ENCODE measurements around the gene SDK1.

SDK1 gene

DNA sequence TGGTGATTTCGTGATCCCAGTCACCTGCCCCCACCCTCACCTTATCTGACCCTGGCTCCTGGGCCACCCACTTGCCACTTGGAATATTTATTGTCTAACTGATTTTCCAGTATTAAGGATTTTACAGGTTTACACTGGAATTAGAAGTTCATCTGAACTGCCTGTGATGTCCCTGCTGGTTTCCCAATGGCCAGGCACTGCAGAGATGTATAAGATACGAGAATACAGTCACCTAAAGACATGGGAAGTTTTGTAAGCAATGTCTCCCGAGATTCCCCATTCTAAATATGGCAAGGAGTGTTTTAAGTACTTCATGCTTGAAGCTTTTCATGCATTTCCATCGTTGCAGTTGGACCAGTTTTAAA, 592.7 kb downstream of the SDK1 start:
- no peak for DNase-seq

DNA sequence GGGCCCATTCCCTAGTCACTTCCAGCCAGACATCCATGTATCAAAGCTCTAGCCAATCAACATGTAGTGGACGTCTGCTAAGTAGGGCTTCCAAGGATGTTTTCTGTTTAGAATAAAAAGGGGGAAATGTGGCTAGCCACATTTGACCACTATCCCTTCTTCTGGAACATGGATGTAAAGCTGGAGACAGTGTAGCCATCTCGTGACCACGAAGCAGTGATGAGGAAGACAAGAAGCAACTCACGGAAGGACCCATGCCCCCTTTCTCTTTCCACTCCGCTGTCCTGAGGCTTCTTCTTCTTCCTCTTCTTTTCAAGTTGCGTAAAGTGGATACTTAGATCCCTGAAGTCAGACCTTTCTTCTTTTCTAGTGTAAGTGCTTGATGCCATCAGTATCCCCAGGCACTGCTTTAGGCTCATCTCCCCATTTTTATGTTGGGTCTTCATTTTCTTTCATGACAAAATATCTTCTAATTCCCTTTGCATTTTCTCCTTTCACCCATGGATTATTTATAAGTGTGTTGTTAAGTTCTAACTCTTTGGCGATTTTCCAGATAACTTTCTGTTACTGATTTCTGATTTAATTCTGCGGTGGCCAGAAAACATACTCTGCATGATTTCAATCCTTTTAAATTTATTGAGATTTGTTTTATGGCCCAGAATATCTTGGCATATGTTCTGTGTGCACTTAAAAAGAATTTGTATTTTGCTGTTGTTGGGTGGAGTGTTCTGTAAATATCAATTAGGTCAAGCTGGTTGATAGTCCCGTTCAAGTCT, 594.5 kb downstream of the SDK1 start:
- DNase-seq, result no peak

DNA sequence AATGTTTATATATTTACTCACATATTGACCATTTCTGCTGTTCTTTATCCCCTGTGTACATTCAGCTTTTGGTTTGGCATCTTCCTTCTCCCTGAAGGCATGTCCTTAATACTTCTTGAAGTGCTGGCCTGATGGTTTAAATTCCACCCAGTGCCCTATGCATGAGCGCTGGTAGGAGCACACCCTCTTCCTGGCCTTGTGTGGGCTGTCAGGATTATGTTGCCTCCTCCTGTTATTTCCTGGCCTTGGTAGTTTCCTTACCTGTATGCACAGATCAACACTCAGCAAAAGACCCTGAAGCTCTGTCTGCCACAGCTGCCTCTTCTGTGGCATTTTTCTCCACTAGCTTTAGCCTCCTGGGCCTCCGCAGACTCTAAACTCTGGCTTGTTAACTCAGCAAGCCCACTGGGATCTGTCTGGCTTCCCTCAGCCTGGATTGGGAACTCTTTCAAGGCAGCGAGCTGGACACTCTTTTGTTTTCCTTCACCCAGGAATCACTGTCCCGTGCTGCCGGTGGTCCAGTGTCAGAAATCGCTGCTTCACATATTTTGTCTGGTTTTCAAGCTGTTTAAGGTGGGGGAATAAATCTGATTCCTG, 595.2 kb downstream of the SDK1 start:
- no peak for DNase-seq

DNA sequence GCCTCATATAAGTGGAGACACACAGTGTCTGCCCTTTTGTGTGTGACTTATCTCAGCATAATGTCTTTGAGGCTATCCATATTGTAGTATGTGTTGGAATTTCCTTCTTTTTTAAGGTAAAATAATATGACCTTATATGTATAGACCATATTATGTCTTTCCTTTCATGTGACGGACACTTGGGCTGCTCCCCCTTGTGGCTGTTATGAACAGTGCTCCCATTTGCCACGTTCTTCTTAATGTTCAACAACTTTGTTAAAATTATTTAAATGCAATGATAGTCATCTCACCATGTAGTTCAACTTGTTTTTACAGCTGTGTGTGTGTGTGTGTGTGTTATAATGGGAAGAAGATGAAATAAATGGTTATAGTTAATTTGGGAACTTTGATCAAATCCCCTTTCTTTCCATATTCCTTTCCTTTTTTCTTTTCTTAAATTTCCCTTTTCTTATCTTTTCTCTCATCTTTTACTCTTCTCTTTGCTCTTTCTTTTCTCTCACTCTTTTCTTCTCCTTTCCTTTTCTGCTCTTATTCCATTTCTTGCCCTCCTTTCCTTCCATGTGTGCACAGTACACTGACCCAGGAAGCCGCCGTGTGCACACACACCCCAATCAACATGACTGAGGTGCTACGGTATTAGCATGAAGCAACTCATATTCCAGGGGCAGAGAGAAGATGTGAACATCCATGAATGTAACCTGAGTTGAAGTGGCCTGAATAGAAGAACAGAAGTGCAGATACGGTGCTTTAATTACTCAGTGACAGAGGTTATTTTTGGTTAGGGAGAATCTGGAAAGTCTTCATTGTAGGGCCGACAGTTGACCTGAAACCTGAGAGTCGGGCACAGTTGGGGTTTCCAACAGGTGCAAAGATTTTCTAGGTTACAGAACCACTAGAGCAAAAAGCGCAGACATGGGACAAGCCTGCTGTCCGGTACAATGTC, 596.6 kb downstream of the SDK1 start:
- DNase-seq, result peak; percentile 44

DNA sequence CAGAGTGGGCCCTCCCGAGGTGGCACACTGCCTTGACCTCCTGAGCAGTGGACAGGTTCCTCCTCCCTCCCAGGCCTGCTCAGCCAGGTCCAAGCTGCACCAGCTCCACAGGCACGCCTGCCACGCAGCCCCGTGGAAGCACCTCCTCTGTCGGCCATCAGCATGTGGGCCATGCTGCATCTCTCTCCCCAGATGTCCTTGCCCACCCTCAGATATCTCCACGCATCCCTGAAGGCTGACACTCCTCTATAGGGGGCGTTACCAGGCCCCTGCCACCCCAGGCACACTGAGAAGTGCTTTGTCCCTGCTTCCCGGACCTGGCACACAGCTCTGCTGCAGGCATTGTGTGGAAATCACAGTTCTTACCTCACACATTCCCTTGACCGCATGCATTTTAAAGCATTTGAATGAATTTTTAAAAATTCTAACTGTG, 598.5 kb downstream of the SDK1 start:
- DNase-seq, result no peak

DNA sequence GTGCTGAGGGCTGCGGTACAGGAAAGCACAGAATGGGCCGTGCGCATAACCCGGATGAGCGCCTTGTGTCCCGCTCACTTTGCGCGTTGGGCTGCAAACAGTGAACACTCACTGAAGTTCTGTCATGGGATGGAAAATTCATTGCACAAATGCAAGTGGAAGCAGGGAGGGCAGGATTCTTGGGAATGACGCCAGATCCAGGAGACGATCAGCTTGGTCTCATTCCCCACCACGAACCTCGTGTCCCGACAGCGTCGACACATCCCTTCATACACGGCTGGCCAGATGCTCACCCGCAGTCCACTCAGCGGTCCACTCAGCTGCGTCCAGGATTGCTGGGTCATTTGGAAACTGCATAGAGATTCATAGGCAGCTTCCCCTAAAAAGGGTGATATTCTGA, 607.1 kb downstream of the SDK1 start:
- no peak for DNase-seq

DNA sequence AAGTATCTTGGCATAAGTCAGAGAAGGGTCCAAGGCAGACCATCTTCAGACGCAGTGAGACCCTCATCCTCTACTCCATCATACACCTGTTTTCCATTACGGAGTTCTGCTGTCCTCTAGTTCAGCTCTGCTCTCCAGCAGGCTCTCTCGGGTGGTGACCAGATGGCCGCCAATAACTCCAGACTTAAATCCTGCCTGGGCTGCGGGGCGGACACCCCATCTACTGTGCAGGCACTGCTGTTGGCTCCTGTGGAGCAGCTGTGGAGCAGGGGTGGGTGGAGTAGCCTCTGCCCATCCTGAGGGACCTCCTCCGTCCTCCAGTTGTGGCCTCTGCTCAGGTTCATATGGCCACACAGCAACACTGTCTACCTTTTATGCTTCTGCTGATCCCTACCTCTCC, 608.1 kb downstream of the SDK1 start:
- no peak for DNase-seq

DNA sequence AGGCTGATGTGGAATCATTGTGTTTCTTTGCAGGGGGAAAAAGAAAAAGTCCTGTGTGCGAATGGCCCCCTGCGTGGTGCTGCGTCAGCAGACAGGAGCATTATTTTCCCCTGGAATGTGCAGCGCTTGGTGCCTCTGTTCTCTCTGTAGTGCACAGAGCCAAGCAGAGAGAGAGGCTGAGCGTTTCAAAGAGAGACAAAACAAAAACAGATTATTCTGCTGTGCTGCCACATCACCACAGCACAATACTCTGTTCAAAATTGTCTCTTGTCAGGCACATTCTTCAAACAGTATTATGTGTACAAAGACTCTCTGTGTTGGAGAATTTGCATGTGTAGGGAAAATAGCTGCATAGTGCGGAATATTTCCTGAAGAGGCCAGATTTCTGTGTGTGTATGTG, 609.0 kb downstream of the SDK1 start:
- no peak for DNase-seq

DNA sequence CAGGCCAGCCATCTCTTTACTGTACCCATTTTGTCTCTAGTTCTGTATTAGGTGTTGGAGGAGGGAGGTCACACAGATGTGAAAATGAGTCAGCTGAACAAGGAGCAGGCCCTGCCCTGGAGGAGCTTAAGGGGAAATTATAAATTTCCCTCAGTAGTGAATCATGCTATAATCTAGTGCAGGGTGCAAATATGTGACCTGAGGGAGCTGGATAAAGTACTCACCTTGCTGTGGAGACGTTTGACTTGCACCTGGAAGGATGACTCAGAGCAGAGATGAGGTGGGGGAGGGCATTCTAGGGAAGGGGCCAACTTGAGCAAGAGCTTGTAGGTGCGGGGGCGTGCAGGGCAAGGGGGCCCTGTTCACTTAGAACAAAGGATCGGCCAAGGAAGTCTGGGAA, 610.6 kb downstream of the SDK1 start:
- no peak for DNase-seq

DNA sequence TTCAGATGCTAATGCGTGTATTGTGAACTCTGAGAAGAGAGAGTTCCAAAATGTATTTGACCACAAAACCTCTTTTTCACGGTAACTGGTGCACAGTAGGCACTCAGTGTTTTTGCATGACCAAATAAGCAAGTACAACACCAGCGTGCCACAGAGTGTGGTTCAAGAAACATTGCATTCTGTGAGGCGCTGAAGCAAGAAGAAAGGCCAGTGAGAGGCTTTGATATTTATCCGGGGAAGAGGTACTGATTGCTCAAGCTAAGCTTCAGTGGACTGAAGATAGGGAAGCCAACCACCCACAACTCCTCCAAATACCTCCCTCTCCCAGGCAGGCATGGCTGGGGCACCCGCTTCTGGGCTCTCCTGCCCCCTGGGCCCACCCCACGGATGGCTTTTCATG, 611.2 kb downstream of the SDK1 start:
- DNase-seq, result no peak

DNA sequence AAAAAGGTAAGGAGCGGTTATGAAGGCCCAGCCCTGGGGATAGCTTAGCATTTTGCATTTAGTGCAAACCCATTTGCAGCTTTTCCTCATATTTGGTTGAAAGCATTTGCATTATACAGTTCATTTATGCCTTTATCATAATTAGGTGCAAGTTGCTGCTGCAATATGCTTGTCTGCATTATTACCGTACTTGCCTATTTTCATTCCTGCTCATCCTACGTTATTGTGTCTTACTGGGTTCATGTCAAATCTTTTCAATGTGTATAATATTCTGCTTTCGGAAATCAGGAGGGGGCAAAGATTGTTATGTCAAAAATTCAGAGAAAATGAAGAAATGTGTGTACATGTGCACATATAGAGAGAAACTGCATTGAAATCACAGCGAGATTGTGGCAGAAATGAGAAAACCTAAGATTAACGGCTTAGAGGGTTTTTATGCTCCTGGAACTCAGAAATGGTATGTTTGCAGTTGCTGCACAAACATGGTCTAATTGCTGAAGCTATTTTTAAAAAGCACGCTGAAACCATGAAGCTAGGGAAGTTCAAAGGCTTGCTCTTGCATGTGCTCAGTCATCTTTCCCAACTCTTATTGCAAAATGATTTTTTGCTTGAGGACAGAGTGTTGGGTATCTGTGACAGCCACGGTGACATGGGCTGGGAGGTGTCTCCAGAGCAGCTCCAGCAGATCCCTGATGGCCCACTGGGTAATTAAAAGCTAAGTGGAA, 613.2 kb downstream of the SDK1 start:
- no peak for DNase-seq

DNA sequence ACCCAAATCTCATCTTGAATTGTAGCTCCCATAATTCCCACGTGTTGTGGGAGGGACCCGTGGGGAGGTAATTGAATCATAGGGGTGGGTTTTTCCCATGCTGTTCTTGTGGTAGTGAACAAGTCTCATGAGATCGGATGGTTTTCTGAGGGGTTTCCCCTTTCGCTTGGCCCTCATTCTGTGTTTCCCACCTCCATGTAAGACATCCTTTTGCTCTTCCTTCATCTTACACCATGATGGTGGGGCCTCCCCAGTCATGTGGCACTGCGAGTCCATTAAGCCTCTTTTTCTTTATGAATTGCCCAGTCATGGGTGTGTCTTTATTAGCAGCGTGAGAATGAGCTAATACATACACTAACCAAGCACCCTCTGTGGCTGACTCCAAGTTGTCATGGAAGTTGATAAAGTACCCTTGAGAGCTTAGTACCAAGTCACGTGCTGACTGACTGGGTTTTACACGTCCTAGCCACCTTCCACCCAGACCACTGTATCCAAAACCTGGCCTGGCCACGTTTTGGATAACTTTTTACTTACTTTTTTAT, 614.4 kb downstream of the SDK1 start:
- no peak for DNase-seq

DNA sequence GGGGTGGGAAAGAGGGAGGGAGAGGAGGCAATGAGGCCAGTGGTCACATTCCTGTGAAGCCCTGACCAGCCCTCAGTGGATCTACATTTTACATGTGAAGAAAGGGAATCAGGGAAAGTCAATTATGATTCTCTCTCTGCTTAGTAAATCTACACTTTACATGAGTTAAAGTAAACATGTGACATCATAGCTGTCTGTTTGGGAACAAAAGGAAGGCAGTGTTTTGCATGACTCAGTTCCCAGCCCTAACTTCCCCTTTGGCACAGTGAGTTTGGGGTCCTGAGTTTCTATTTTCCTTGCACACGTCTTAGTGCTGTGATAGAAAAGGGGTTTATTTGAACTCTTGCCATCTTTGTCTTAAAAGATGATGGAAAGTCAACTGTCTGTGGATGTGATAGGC, 615.1 kb downstream of the SDK1 start:
- DNase-seq, result no peak

DNA sequence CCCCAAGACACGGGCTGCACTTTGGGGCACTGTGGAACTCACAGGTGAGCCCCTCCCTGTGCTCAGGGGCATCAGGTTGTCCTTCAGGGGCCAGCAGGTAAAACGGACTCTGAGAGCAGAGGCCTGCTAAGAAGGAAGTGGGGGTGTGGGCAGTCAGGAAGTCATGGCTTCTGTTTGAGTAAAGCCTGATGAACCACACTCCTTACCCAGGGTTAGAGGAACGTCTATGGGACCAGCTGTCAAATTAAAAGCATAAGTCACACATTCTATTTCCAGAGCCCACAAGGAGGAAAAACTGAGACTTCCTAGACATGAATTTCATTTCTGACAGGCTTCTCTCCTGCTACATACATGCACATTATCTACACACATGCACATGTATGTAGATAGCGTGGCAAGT, 616.4 kb downstream of the SDK1 start:
- DNase-seq, result no peak

DNA sequence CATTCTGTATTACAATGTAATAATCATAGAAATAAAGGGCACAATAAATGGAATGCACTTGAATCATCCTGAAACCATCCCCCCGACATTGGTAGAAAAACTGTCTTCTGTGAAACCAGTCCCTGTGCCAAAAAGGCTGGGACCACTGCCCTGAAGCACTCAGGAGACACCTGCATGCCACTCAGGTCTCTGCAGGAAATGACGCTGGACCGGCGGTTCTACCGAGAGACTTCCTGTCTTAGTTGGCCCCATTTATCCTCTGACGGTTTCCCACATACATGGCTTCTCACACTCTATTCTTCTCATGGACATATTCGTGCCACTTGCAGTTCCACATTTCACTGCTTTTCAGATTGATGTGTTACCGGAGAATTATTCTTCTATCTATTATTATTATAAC, 617.5 kb downstream of the SDK1 start:
- no peak for DNase-seq

DNA sequence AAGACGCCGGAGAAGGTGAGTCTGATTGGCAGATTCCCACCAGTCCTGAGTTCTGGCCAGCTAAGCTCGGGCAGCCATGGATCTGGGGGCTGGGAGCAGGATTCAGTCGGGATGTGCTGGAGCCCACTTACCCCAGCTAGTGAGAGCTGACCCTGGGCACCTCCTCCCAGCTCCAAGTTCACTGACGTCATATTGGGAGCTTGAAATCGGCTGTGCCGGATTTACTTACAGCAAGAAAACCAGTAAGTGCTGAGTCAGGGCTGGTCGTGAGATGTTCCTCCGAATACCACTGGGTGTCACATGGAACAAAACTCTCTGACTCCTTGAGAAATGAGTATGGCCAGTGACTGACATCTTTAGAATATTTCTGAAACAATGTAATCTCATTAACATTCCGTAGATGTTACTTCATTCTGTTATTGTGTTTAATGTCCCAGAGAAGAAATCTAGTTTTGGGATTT, 621.2 kb downstream of the SDK1 start:
- DNase-seq, result no peak

DNA sequence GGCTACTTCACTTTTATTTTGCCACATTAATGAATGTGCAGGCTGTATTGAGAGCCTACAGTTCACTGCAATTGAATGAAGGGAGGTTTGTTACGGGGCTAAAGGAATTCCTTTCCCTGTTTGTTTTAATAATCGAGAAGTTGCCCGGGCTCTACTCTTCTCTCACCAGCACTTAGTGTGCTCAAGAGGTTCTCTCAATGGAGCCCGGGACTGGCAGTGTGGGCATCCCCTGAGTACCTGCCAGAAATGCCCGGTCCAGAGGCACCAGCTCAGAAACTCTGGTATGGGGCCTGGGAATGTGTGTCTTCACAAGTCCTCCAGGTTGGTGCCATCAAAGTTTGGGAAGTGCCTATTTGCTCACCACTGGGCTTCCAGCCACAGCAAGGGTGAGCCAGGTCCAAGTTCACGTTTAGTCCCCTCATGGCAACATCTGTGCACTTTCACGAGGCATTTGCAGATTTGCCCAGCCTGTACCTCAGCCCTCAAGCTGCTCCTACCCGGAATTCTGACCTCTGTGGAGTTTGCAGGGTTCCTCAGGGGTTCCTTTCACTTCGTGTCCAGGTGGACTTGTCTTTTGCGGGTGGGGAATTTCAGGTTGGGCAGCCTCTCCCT, 622.4 kb downstream of the SDK1 start:
- DNase-seq, result no peak

DNA sequence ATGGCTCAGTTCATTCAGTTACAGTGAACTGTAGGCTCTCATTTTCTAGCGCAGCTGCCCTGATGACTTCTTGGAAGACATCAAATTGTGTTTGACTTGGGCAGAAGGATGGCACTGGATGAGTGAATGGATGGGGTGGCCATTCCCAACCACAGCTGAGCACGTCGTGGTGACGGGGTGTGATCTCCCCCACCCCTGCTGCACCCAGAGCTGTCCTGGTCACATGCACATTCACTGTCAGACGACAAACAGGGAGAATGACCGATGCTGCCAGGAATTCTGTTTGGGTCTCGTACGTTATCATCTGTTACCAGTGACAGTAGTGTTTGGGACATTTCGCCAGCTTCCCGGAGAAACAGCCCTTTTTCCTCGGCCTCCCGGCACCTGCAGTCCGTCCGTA, 623.2 kb downstream of the SDK1 start:
- no peak for DNase-seq

DNA sequence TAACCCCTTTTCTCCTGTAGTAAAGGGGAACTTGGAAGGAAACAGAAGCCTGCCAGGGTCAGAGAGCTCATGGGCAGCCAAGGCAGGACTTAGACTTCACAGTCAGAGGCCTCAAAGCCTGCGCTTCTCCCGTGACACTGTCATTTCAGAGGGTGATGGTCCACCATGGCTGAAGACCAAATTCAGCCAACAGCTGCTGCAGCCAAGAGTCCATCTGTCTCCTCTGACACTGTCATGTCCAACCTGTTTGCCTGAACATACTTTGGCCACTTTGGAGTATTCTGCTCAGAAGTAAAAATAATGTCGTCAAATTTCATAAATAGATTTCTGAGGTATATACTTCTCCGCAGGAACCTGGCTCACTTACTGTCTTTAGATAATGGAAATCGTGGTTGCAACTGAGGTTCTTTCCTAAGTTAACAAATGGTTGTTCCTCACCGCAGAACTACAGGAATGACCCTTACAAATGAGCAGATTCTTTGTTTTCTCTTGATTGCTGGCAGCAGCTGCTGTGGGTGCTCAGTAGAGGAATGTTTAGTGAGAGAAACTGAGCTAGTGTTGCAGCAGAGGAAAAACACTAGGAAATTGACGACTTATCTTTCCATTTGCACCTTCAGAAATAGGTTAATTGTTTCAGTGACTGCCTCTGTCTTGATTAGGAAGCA, 626.5 kb downstream of the SDK1 start:
- DNase-seq, result no peak

DNA sequence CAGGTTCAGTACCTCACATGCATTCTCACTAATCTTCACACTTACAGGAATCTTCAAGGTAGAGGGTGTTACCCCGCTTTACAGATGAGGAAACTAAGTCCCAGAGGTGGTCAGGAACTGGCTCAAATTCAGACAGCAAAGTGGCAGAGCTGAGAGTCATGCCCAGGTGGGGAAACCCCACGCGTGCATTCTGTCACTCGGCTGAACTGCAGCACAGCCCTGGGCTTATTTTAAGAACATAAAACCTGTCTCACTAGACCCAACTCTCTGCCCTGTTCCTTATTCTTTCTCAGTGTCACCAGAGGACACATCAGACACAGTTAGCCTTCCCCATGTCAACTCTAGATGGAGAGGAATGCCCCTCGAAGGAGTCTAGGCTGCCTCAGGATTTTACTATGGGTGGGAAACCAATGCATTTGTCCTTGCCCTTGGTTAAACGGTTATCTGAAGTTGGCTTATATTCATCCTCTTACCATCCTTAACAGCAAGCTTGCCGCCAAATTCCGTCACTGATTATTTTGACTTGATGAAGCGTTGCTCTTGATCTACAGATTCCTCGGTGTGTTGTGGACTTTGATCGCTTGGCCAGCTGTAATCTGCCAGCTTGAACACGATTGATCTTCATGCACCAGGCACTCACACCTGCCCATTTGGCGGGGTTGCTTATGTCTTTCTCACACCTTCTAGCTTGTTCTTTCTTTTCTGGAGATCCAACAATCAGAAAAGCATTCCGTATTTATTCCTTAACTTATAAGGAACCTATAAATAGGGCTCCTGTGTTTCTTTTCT, 627.9 kb downstream of the SDK1 start:
- no peak for DNase-seq

DNA sequence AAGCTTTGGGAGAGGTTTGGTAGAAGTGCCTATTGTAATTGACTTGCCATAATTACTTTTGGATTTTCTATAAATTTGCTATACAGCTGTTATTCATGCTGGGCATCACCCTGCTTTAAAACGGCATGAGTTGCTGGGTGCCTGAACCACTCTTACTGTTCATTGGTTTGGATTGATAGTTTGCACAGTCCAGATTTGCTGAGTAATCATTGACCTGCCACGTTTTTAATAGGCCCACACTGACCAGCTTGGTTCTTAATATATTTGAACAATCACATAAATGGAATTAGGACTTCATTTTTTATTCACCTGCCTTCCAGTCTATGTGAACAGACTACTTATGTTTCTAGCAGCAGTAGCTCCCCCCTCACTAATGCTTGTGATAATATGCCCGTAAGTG, 630.8 kb downstream of the SDK1 start:
- no peak for DNase-seq

Measured in activated naive CD4-positive, alpha-beta T cell treated with Interleukin-2 at 50 U/mL for 16 hours (primary cell).